ENCODE data around the gene WNT7B. TPM values are rescaled to one million over a fixed set of nuclear protein-coding genes. Genes with fewer than 3 reads are reported as not detected.

The WNT7B gene
- total and polyA plus RNA-seq, 2 donors (not counting 1 experiment from before 2014, with no cell fraction given): 0.22 to 0.67 TPM

- peaks cover 11% of the 10 kb centered on the region for H3K27me3 Mint-ChIP-seq
- no peaks in the 10 kb centered on the region for H3K9me3 ChIP-seq (ENCODE audit: control extremely low read depth in 1 of 3, control insufficient read depth in 2 of 3, insufficient read depth in 1 of 3, low read length in 2 of 3)
- no peak overlapping the region for H3K27ac Mint-ChIP-seq
- no peaks in the 10 kb centered on the region for H3K36me3 ChIP-seq (replicated peaks in 1 of 2; ENCODE audit: control extremely low read depth in 1 of 2, control insufficient read depth in 1 of 2, extremely low read depth in 1 of 2, insufficient read depth in 2 of 2, low read length in 1 of 2)
- no peaks in the 10 kb centered on the region for H3K79me2 ChIP-seq (ENCODE audit: control insufficient read depth, insufficient read depth, low read length)
- no peak for ATAC-seq (ENCODE audit: low read depth)
- DNase-seq: no peak
- H2AFZ ChIP-seq (ENCODE audit: insufficient read depth, low read depth, low read length, poor library complexity, severe bottlenecking): no peak overlapping the region
- TF ChIP-seq CTCF (IDR thresholded peaks at IDR 0.05): no peak
- CTCF ChIA-PET: interaction anchor here (0.6 kb wide), 1 partner anchor 451 kb away, joined by 3 read pairs; no protein-coding TSS in a partner anchor
- H3K4me3 ChIP-seq (ENCODE audit: control extremely low read depth in 1 of 5, extremely low read depth in 1 of 5, insufficient read depth in 1 of 5, low read depth in 2 of 5, low read length in 4 of 5): no peak overlapping the region
- H3K9ac ChIP-seq (ENCODE audit: low read length): no peak overlapping the region
- H3K9me3 Mint-ChIP-seq (ENCODE audit: insufficient read depth): no peaks in the 10 kb centered on the region
- 92% methylated on average over 18 of the region's 18 CpGs for WGBS (ENCODE audit: insufficient coverage)
- intact Hi-C loops (cut with micrococcal nuclease): no loop called here
- no peak overlapping the region for H3K4me2 ChIP-seq (replicated peaks; ENCODE audit: low read depth, low read length, poor library complexity, severe bottlenecking)
- no peak overlapping the region for H3K4me3 Mint-ChIP-seq
- no peaks in the 10 kb centered on the region for H4K20me1 ChIP-seq (ENCODE audit: control insufficient read depth, insufficient read depth, low read length, poor library complexity, severe bottlenecking)
- POLR2A ChIA-PET: interaction anchor here (0.6 kb wide), 1 partner anchor 20 kb away, joined by 3 read pairs; no protein-coding TSS in a partner anchor
- H3K4me1 ChIP-seq (ENCODE audit: control insufficient read depth in 2 of 2, insufficient read depth in 2 of 2, low read length in 2 of 2): no peaks in the 10 kb centered on the region
- H3K27me3 ChIP-seq (replicated peaks in 1 of 4; ENCODE audit: control extremely low read depth in 1 of 4, control insufficient read depth in 3 of 4, insufficient read depth in 4 of 4, low read length in 3 of 4): peaks cover 0 to 20% (median 2%) of the 10 kb centered on the region in 4 experiments
- no peak overlapping the region for H3K27ac ChIP-seq (ENCODE audit: low read length in 2 of 2)
- no peaks in the 10 kb centered on the region for H3K4me1 Mint-ChIP-seq
These were observed 17.1 kb downstream of the WNT7B start for GRCh38 chr22:45959719-45960476.

GRCh38 chr22:45958971-45959370 is 18.0 kb downstream of the WNT7B start:
- no peaks in the 10 kb centered on the region for H3K36me3 ChIP-seq (replicated peaks in 1 of 2; ENCODE audit: control extremely low read depth in 1 of 2, control insufficient read depth in 1 of 2, extremely low read depth in 1 of 2, insufficient read depth in 2 of 2, low read length in 1 of 2)
- TF ChIP-seq EZH2 (IDR thresholded peaks at IDR 0.05; ENCODE audit: borderline replicate concordance, insufficient read depth, low read depth, low read length, poor library complexity, severe bottlenecking) (no peak), CTCF (IDR thresholded peaks at IDR 0.05) (no peak)
- no peaks in the 10 kb centered on the region for H3K4me1 ChIP-seq (ENCODE audit: control insufficient read depth in 2 of 2, insufficient read depth in 2 of 2, low read length in 2 of 2)
- WGBS (ENCODE audit: insufficient coverage): 80% methylated on average over 10 of the region's 16 CpGs
- ATAC-seq (ENCODE audit: low read depth): no peak
- H3K27me3 ChIP-seq (replicated peaks in 1 of 4; ENCODE audit: control extremely low read depth in 1 of 4, control insufficient read depth in 3 of 4, insufficient read depth in 4 of 4, low read length in 3 of 4): peaks cover 0 to 14% (median 4%) of the 10 kb centered on the region in 4 experiments
- Mint-ChIP-seq H3K27ac (no peak overlapping the region), H3K4me3 (no peak overlapping the region), H3K4me1 (no peaks in the 10 kb centered on the region), H3K9me3 (ENCODE audit: insufficient read depth) (no peaks in the 10 kb centered on the region), H3K27me3 (peaks cover 10% of the 10 kb centered on the region)
- no peaks in the 10 kb centered on the region for H3K79me2 ChIP-seq (ENCODE audit: control insufficient read depth, insufficient read depth, low read length)
- H3K9ac ChIP-seq (ENCODE audit: low read length): no peak overlapping the region
- H4K20me1 ChIP-seq (ENCODE audit: control insufficient read depth, insufficient read depth, low read length, poor library complexity, severe bottlenecking): no peaks in the 10 kb centered on the region
- no peak for DNase-seq
- intact Hi-C loops (cut with micrococcal nuclease): no loop called here
- CTCF ChIA-PET: interaction anchor here (0.5 kb wide), 1 partner anchor 1848 kb away, joined by 5 read pairs; no protein-coding TSS in a partner anchor
- no peak overlapping the region for H3K4me2 ChIP-seq (replicated peaks; ENCODE audit: low read depth, low read length, poor library complexity, severe bottlenecking)
- no peak overlapping the region for H3K4me3 ChIP-seq (ENCODE audit: control extremely low read depth in 1 of 5, extremely low read depth in 1 of 5, insufficient read depth in 1 of 5, low read depth in 2 of 5, low read length in 4 of 5)
- H3K27ac ChIP-seq (ENCODE audit: low read length in 2 of 2): no peak overlapping the region
- no peak overlapping the region for H2AFZ ChIP-seq (ENCODE audit: insufficient read depth, low read depth, low read length, poor library complexity, severe bottlenecking)
- H3K9me3 ChIP-seq (ENCODE audit: control extremely low read depth in 1 of 3, control insufficient read depth in 2 of 3, insufficient read depth in 1 of 3, low read length in 2 of 3): no peaks in the 10 kb centered on the region
- POLR2A ChIA-PET: interaction anchor here (0.6 kb wide), 1 partner anchor 19 kb away, joined by 3 read pairs; no protein-coding TSS in a partner anchor

Measured in B cell (primary cell).